Natural killer cell (primary cell): ENCODE data around the gene NAT16. TPM values are rescaled to one million over a fixed set of nuclear protein-coding genes. Genes with fewer than 3 reads are reported as not detected.
"Not testable (repeated sequence)": the region's sequence is repeated elsewhere in the genome, so short reads cannot be mapped to it uniquely, and the experiment has no call there.

Source experiments
- ATAC-seq, 3 donors: fragments of 150-1000 bp in 2 of 3; fragments of 200-7000 bp in 1 of 3; cut with Tn5 transposase; 1 replicate in 1 of 3; 2 replicates in 2 of 3; pipeline ENCODE4 v1.10.0; 2021; ENCODE audit warnings: mild to moderate bottlenecking in 2 of 3, moderate library complexity in 2 of 3
- DNase-seq, 2 donors: peaks; one replicate each; pipeline versions ENCODE4 v3.0.0 to v3.0.0-alpha.2; 2013 to 2021; ENCODE audit warnings: mixed read lengths in 1 of 2
- H3K27ac ChIP-seq: one replicate; pipeline ENCODE4 v1.5.1; 2013; ENCODE audit warnings: mild to moderate bottlenecking, low read length
- H3K27me3 ChIP-seq: one replicate; pipeline ENCODE4 v1.6.1; 2013; ENCODE audit warnings: low read length; ENCODE audit not compliant: control insufficient read depth, insufficient read depth
- H3K36me3 ChIP-seq: one replicate; pipeline ENCODE4 v1.6.1; 2013; ENCODE audit warnings: low read length; ENCODE audit not compliant: control insufficient read depth, insufficient read depth
- H3K4me1 ChIP-seq: one replicate; pipeline ENCODE4 v1.6.1; 2013; ENCODE audit warnings: low read length; ENCODE audit not compliant: control insufficient read depth, insufficient read depth
- H3K4me3 ChIP-seq: one replicate; pipeline ENCODE4 v1.5.1; 2013; ENCODE audit warnings: low read length
- H3K9me3 ChIP-seq: one replicate; pipeline ENCODE4 v1.6.1; 2013; ENCODE audit warnings: low read length; ENCODE audit not compliant: control insufficient read depth, insufficient read depth
- H3K27ac Mint-ChIP-seq, 2 donors: one replicate each; pipeline ENCODE4 v1.8.0; 2022; ENCODE audit warnings: mild to moderate bottlenecking in 2 of 2, mixed read lengths in 2 of 2, moderate library complexity in 1 of 2
- H3K27me3 Mint-ChIP-seq, 2 donors: one replicate each; pipeline ENCODE4 v1.8.0; 2022; ENCODE audit warnings: low read depth in 2 of 2, mixed read lengths in 2 of 2
- H3K36me3 Mint-ChIP-seq: one replicate; pipeline ENCODE4 v1.8.0; 2022; ENCODE audit warnings: mixed read lengths
- H3K4me1 Mint-ChIP-seq, 2 donors: one replicate each; pipeline ENCODE4 v1.8.0; 2022; ENCODE audit warnings: mixed read lengths in 2 of 2
- H3K4me3 Mint-ChIP-seq: one replicate; pipeline ENCODE4 v1.8.0; 2022; ENCODE audit warnings: mild to moderate bottlenecking, moderate library complexity, mixed read lengths
- H3K9me3 Mint-ChIP-seq, 2 donors: one replicate each; pipeline ENCODE4 v1.8.0; 2022; ENCODE audit warnings: mixed read lengths in 2 of 2
- WGBS: methylation state at CpG from one replicate; pipeline ENCODE4 v1.1.7; 2013; ENCODE audit warnings: missing lambda C conversion rate; ENCODE audit not compliant: insufficient coverage; 5-methylcytosine and 5-hydroxymethylcytosine counted together
- intact Hi-C: fragments of 100-400 bp; cut with micrococcal nuclease; formaldehyde crosslinking; loops from one replicate; pipeline ENCODE4 v1.14.2; 2022
- total RNA-seq, 4 donors: library from RNA; stranded (reverse); fragments of 120-200 nt in 1 of 4; gene quantifications; one replicate each; pipeline versions ENCODE4 v1.2.3 to v1.2.4, GENCODE V29; 2013 to 2022
- TF ChIP-seq, protein P1 (sequence below): fragments of 200-600 bp; IDR thresholded peaks from one replicate; pipeline ENCODE4 v1.8.0; 2022; ENCODE audit warnings: antibody characterized with exemption

NAT16 gene
- total RNA-seq, 3 donors from 2014 or later (not counting 1 experiment from before 2014, with no cell fraction given): not detected

DNA sequence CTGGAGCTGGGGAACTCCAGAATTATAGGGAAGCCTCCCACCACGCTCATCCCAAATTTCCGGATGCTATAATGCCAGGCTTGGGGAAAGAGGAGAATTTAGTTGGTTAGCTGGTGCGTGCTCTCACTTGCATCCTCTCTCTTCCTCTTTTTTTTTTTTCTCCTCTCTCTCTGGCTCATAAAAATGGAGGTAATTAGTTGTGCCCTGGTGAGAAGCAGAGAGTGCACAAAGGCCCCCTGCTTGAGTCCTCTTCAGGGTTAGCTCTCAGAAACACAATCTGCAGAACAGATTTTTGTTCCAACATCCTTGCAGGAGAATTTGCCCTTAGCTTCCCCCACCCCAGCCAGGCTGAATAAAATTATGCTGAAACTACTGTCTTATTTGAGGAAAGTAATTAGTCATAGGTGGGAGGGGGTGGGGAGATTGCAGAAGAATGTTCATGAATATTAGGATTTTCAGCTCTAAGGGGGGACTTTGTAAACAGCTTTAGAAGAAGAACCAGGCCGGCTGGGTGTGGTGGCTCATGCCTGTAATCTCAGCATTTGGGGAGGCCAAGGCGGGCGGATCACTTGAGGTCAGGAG is 45.6 kb downstream of the NAT16 start:
- ATAC-seq (no peak), DNase-seq (no peak)
- Mint-ChIP-seq H3K36me3 (no peaks in the 10 kb centered on the region), H3K4me3 (no peak overlapping the region), H3K4me1 (peaks cover 11 to 22% of the 10 kb centered on the region in 2 donors), H3K9me3 (no peaks in the 10 kb centered on the region), H3K27me3 (peaks cover 5% of the 10 kb centered on the region in 2 donors), H3K27ac (peak overlapping the region in 1 of 2 donors; percentile 72)
- no peaks in the 10 kb centered on the region for H3K27me3 ChIP-seq
- TF ChIP-seq, protein P1, sequence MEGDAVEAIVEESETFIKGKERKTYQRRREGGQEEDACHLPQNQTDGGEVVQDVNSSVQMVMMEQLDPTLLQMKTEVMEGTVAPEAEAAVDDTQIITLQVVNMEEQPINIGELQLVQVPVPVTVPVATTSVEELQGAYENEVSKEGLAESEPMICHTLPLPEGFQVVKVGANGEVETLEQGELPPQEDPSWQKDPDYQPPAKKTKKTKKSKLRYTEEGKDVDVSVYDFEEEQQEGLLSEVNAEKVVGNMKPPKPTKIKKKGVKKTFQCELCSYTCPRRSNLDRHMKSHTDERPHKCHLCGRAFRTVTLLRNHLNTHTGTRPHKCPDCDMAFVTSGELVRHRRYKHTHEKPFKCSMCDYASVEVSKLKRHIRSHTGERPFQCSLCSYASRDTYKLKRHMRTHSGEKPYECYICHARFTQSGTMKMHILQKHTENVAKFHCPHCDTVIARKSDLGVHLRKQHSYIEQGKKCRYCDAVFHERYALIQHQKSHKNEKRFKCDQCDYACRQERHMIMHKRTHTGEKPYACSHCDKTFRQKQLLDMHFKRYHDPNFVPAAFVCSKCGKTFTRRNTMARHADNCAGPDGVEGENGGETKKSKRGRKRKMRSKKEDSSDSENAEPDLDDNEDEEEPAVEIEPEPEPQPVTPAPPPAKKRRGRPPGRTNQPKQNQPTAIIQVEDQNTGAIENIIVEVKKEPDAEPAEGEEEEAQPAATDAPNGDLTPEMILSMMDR: no peak
- H3K27ac ChIP-seq: no peak overlapping the region
- WGBS: 97% methylated on average over 5 of the region's 6 CpGs
- H3K36me3 ChIP-seq: no peaks in the 10 kb centered on the region
- no peak overlapping the region for H3K4me3 ChIP-seq
- intact Hi-C loops: no loop called here
- no peaks in the 10 kb centered on the region for H3K9me3 ChIP-seq
- H3K4me1 ChIP-seq: peaks cover 22% of the 10 kb centered on the region

GRCh38 chr7:101133621-101134398 is 46.3 kb downstream of the NAT16 start:
- H3K27me3 ChIP-seq: no peaks in the 10 kb centered on the region
- no peaks in the 10 kb centered on the region for H3K36me3 Mint-ChIP-seq
- H3K4me1 ChIP-seq: peaks cover 21% of the 10 kb centered on the region
- WGBS: 84% methylated on average over 12 of the region's 15 CpGs
- intact Hi-C loops: no loop called here
- H3K4me3 Mint-ChIP-seq: no peak overlapping the region
- H3K27me3 Mint-ChIP-seq: peaks cover 5% of the 10 kb centered on the region in 2 donors
- no peak overlapping the region for H3K27ac ChIP-seq
- TF ChIP-seq, protein P1: no peak
- no peaks in the 10 kb centered on the region for H3K36me3 ChIP-seq
- H3K4me3 ChIP-seq: no peak overlapping the region
- H3K27ac Mint-ChIP-seq: no peak overlapping the region
- no peaks in the 10 kb centered on the region for H3K9me3 Mint-ChIP-seq
- no peaks in the 10 kb centered on the region for H3K9me3 ChIP-seq
- ATAC-seq (no peak), DNase-seq (no peak)
- peaks cover 11 to 25% of the 10 kb centered on the region in 2 donors for H3K4me1 Mint-ChIP-seq

DNA sequence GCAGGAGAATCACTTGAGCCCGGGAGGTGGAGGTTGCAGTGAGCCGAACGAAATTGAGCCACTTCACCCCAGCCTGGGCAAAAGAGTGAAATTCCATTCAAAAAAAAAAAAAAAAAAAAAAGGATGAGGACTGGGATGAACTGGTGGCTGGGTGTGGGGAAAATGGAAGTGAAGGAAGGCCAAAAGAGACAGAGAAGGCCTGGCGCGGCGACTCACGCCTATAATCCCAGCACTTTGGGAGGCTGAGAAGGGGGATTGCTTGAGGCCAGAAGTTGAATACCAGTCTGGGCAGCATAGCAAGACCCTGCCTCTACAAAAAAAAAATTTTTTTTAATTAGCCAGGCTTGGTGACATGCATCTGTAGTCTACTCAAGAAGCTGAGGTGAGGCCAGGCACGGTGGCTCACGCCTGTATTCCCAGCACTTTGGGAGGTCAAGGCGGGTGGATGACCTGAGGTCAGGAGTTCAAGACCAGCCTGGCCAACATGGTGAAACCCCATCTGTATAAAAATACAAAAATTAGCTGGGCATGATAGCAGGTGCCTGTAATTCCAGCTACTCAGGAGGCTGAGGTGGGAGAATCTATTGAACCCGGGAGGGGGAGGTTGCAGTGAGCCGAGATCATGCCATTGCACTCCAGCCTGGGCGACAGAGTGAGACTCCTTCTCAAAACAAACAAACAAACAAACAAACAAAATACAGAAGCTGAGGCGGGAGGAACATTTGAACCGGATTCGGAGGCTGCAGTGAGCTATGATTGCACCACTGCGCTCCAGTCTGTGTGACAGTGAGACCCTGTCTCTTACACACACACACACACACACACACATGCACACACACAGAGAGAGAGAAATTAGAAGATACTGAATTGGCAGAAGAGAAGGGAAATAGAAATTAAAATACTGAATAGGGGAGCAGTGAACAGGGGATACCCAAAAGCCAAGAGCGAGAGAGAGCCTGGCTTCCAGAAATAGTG is 47.2 kb downstream of the NAT16 start:
- DNase-seq, H3K27ac ChIP-seq, H3K9me3 ChIP-seq, H3K36me3 ChIP-seq, H3K27me3 Mint-ChIP-seq, H3K27ac Mint-ChIP-seq, ATAC-seq, H3K36me3 Mint-ChIP-seq, H3K27me3 ChIP-seq, H3K9me3 Mint-ChIP-seq, intact Hi-C loops, H3K4me3 ChIP-seq, H3K4me3 Mint-ChIP-seq: not testable (repeated sequence)
- peaks cover 21% of the 10 kb centered on the region for H3K4me1 ChIP-seq
- H3K4me1 Mint-ChIP-seq: peaks cover 12 to 24% of the 10 kb centered on the region in 2 donors
- WGBS: 91% methylated on average over 18 of the region's 18 CpGs
